Activated CD4-positive, alpha-beta T cell treated with anti-CD3 and anti-CD28 coated beads, Interleukin-2, amount 50 U/mL, for 24 hours (primary cell): Measurements from ENCODE around the gene PTPN5.

ENCODE experiments used
- DNase-seq, 2 donors: peaks; one replicate each; pipeline ENCODE4 v3.0.0-alpha.2; 2020; ENCODE audit warnings: low read depth in 1 of 2, low spot score in 1 of 2

The PTPN5 gene

DNA sequence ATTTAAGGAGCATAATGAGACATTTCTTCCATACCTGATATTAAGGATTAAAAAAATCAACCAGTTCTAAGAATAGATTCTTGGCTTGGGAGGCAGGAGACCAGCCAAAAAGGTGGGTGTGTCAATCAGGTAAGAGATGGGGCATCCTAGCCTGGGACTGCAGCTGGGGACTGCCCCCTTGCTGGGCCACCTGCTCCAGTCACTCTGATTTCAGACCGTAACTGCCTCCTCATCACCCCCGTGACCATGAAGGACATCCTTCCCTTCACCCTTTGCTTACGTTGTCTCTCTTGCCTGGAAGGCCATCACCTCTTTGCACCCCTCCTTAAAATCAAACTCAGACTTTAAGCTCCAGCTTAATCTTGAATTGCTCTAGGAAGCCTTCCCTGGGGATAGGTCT, 17.9 kb downstream of the PTPN5 start:
- no peak for DNase-seq

DNA sequence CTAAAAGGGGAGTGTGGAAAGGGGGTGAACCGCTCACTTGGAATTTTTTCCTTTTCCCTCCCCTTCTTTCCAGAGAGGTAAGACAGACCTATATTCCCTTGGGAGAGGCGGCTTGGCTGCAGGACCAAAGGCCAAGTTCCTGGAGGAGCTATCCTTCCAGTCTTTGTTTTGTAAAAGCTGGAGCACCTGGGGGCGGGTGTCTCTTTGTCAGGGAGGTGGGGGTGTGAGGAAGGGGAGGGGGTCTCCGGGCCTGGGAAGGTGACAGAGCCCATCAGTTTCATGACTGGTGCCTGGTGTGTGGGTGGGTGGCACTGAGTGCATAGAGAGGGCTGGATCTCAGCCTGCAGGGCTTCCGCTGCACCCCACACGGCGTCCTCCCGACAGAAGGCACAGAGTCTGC, 18.5 kb downstream of the PTPN5 start:
- no peak for DNase-seq

DNA sequence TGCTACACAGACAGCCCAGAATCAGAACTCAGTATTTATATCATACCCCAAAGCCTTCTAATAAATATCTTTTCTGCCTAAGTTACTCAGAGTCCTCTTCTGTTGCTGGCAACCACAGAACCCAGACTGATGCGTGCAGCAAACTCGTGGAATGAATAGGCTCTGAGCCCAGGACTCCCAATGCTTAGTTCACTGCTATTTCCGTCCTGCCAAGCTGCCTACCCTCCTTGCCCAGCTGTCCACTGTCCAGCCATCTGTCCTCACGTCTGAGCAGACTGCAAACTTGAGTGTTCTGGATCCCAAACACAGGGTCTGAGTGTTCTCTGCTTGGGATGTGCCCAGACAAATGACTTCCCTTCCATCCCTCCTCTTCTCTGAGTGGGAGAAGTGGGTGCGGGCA, 19.4 kb downstream of the PTPN5 start:
- DNase-seq = no peak

DNA sequence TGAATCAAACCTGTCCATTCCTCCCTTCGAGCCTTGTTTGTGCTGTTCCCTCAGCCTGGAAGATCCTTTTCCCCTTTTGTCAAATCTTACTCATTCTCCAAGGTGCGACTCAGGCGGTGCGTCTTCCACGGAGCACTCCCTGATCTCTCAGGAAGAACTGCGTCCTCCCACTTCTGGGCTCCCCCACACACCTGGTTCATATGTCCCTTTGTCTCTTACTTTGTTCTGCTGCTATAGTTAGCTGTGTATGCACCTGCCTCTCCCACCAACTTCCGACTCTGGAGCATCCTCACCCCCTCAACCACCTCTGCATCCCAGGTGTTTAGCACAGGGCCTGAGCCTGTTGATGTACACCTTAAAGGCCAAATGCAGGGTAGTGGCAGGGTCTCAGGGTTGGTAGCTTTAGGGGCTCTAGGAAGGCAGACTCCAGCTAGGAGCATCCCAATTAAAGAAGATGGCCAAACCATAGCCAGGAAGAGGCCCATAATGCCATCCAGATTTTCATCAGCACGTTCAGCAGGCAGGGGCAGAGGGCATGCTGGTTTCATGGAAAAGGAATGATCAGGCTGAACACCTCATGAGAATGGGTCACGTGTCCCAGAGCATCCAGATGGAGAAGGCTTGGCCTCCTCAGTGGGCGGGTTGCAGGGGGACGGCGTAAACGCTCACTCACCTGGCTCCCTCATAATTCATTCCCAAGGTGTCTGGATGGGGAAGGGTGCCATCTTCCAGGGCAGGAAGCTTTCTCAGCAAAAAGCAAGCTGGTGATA, 20.1 kb downstream of the PTPN5 start:
- DNase-seq = no peak

DNA sequence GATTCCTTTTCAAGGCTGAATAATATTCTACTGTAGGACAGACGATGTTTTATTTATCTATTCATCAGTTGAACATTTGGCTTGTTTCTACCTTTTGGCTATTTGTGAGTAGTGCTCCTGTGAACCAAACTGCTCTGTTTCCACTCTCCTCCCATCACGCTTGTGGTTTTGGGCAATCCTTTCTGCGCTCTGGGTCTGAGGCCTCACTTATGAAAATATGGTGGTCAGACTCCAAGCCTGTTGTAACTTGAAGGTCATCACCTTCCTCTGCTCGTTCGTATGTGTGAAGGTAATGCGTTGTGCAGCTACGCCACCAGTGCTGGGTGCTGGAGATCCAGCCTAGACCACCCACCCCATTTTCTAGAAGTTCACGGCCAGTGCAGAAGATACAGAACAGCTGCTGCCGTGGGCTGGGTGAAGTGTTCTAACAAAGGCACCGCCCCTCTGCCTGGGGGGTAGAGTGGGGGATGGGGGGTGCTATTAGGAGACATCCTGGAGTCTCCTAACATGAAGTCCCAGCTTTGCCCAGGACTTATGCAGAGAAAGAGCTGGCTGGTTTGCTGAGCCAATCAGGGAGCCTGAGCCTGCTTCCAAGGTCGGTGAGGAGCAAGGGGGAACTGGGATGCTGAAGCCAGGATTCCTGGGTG, 21.0 kb downstream of the PTPN5 start:
- DNase-seq = no peak

DNA sequence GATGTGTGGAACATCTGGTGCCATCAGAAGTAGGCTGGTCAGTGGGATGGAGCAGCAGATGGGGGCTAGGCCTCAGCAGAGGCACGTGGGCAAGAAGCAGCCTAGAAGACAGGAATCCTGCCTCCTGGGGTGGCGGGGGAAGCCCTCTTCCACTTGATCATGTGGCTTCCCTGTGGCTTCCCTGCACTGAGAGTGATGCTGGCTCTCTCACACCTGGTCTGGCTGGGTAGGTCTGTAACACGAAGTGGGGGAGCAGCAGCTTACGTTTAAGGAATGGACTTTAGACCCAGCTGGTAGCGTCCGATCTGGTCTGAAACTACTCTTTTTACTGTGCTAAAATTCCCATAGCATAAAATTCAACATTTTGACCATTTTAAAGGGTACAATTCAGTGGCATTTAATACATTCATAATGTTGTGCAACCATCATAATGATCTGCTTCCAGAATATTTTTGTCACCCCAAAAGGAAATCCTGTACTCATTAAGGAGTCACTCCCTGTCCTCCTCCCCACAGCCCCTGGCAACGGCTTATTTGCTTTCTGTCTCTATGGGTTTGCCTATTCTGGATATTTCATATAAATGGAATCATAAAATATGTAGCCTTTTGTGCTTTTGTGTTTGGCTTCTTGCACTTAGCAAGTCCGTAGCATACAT, 21.7 kb downstream of the PTPN5 start:
- DNase-seq = no peak

DNA sequence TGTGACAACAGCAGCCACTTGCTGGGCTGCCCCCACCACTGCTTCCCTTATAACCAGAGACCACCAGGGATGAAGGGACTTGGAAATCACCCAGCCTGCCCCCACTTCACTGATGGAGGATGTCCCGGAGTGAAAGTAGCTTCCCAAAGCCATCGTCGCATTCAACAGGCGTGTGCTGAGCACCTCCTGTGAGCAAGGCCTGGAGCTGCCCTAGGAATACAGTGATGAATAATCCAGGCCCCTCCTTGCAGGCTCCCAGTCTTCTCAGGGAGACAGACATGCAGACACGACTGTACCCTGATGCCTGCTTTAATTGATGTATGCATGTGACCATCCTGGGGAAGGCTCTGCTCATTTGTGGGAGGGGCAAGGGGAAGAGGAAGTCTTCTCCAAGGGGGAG, 22.6 kb downstream of the PTPN5 start:
- no peak for DNase-seq

DNA sequence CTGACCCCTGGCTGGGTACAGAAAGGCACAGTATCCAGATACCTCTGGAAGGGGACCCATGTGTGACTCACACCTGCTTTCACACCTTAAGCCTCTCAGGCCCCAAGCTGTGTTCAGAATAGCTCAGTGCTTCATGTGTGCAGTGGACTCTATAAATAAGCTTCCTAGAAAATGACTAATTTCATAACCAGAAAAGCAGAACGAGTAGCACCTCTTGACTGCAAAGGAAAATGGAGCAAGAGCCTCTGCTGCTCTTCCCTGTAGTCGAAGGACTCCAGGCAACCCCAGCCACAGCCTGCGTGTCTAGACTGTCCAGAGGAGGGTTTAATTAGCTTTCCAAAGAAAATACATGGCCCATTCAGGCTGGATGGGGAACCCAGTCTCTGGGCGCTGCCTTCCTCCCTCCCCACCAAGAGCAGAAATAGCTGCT, 23.1 kb downstream of the PTPN5 start:
- DNase-seq = no peak

DNA sequence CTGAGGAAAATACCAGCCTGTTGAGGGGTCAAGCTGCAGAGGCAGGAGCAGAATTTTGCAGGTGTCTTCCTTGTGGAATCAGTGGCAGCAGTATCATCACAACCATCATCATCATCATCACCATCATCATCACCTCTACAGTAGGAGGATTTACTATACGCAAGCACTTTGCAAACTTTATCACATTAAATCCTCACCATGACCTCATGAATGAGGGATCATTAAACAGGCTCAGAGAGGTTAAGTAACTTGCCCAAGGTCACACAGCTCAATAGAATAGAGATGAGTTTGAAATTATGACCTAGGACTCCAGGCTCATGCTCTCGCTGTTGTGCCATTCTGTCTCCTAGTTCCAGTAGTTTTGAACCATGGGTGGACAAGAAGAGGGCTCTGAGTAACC, 25.6 kb downstream of the PTPN5 start:
- DNase-seq = no peak

DNA sequence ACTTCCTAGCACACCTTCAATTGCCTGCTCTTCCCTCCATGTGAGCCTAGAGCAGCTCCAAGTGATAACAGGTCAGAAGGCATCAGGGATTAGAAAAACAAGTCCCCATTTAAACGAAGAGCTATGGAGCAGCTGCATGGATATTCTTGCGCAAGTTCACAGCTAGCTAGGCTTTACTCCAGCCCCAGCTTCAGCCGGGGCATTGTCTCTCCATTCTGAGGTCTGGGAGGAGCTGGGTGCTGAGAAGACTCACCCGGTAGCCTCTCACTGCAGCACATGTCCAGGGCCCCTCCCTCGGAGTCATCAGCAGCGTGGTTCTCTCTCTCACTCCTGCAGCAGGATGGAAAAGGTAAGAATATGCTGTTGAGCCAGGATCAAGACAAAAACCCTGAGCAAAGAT, 26.0 kb downstream of the PTPN5 start:
- no peak for DNase-seq

DNA sequence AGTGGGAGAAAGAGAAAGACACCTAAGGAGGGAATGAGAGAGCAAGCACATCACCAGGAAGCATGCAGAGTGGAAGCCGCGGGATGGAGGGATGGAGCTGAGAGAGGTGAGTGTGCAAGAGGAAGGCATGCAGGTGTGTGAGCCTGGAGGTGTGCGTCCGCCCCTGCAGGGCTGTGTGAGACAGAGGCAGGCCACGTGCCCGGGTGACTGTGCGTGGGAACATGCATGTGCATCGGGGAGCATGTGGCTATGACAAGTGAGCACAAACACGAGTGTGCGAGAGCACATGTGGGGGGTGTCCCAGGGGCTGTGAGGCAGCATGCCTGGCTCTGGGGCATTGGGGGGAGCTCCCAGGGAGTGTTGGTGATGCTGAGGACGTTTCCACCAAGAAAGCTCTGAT, 29.9 kb downstream of the PTPN5 start:
- DNase-seq = no peak

DNA sequence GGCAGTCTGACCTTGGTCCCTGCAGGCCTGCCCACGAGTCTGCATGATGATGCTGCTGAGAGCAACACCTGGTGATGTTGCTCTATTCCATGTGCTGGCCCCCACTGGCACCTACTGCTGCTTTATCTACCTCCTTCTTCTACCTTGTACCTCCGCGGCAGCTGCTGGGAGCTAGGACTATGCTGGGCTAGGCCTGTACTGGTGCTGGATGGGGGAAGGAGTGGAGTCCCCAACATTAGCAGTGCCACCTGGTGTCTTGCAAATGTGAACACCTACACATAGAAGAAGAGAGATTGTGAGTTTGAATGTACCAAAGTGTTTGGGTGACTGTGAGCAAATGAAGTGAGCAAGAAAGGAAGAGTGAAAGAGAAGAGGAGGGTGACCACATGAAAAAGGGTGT, 30.5 kb downstream of the PTPN5 start:
- DNase-seq = no peak

DNA sequence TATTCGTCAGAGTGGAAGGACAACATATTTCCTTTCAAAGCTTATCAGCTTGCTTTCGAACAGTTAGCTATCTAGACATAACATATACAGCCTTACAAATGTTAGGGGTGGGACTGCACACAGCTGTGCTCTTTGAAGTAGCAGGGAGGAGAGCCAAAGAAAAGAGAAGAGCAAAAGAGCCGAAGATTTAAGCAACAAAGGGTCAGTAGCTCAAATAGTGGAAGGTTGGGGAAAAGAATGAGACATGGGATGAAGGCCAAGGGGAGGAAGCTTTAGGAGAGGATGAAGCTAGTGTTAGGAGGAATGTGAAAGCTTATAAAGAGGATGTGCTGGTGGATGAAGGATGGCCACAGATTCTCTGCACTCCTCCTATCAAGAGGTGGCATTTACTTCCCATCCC, 33.8 kb downstream of the PTPN5 start:
- no peak for DNase-seq

DNA sequence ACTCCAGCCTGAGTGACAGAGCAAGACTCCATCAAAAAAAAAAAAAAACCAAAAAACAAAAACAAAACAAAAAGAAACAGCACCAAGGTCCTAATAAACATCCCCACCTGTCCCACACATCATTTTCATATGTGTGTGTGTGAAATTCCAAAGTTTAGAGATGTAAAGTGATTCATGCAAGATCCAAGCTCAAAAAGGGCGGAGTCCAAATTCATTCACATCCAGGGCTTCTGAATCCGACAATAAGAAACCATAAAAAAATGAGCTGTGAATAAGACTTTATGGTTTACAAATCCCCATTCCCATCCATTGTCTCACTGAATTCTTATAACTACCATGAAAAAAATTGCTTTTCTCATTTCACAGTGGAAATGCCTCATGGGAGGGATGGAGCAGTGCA, 34.7 kb downstream of the PTPN5 start:
- DNase-seq = no peak

DNA sequence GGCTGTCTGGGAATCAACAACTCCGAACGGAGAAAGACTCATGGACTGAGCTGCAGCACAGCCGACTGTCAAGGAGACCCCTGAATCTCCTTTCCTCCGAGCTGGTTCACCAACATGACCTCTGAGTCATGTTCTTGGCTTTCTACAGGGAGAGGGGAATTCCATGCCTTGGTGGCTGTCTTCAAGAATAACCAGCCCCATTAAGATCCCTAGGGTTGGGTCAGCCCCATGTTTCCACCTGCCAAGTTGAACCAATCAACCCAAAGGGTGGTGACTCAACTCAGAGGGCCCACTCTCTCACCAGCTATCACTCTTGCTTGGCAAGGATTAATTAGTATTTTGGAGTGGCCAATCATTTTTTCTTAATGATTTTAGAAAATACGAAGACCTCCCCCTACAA, 37.3 kb downstream of the PTPN5 start:
- DNase-seq = no peak

DNA sequence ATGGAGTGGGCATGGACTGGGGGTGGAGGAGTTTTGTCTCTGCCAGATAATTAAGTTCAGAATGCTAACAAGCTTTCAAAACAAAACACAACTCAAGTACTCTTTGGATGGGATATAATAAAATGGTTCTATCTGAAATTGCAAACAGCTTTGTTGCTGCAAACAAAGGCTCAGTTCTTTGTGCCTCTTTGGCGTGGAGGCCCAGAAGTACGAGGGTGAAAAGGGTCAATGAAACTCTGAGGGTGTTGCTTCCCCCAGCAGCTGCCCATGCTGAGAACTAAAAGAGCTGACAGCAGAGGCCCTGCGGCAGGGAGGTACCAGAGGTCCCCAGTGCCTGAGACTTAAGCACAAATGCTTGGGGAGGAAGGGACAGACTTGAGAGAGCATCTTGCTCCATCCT, 39.1 kb downstream of the PTPN5 start:
- DNase-seq = no peak

DNA sequence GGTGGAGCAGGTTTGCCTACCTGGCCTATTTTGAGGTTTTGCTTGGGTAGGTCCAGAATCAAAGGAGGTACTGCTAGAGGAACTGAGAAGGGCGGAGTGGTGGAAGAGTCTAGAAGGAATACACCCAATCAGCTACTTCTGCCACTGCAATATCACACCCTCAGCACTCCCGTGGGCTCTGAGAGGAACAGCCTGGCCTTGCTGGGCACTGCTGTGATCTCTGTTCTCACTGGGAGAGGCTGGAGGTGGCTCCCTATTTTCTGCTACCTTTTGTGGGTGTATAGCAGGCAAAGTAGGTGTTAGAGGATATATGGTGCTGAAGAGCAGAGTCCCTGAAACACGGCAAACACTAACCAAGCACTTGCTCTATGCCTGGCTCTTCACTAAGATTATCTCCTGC, 40.7 kb downstream of the PTPN5 start:
- DNase-seq = no peak

DNA sequence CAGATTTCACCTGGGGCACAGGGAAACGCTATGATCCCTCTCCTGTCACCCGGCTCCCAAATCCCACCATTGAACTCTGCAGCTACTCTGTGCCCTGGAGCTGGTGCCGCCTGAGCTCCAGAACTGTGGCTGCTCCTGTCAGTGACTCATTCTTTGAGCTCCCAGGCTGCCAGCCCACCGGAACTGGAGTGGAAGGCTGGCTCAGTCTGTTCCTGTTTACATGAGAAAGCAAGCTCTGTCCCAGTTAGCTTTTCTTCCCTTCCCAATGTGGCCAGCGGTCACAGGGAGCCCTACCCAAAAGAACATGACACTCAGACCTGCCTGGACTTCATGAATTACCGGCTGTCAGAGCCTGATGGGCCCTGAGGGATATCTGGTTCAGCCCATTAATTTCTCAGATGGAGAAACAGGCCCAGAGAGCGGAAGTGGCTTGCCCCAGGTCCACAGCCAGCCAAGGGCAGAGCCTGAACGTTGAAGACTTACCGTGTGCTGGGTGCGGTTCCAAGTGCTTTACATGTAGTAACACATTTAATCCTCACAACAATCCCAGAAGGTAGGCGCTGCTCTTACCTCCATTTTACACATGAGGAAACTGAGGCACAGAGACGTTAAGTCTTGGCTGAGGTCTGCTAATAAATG, 41.8 kb downstream of the PTPN5 start:
- no peak for DNase-seq

DNA sequence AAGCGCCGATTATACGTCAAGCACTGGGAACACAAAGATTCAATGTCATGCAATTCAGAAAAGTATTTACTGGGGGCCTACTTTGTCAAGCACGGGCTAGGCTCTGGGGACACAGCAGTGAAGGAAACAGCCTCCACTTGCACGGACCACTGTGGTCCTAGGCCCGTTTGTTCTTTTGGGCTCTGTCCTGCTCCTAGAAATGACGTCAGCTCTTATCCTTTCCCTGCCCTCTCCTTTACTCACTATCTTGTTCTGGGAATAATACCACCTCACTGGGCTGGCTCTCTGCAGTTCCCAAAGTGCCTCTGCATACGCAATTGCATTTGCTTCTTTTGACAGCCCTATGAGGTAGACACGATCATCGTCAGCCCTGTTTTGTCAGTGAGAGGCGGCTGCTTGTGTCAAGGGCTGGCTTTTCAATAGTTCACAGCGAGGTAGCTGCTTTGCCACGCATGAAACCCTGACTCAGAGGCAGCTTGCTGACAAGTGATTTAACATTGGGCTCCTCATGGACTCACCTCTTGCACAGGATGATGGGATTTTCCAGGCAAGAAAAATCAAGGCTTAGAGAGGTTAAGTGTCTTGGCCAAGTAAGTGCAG, 42.7 kb downstream of the PTPN5 start:
- DNase-seq = no peak

DNA sequence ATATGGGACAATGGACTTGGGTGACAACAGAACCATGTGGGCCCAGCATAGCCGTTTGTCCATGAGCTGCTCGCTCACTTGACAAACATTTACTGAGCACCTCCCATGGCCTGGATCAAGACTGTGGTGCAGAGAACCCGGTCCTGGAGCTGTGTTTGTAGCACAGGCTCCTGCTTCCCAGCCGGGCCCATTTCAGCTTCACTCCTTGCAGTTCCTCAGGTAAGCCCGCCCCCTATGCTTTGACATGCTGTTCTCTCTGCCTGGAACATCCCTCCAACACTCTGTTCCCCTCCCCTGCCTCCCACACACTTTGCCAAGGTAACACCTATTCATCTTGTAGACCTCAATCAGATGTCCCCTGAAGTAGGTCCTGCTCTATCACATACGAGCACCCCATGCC, 46.3 kb downstream of the PTPN5 start:
- DNase-seq = no peak

DNA sequence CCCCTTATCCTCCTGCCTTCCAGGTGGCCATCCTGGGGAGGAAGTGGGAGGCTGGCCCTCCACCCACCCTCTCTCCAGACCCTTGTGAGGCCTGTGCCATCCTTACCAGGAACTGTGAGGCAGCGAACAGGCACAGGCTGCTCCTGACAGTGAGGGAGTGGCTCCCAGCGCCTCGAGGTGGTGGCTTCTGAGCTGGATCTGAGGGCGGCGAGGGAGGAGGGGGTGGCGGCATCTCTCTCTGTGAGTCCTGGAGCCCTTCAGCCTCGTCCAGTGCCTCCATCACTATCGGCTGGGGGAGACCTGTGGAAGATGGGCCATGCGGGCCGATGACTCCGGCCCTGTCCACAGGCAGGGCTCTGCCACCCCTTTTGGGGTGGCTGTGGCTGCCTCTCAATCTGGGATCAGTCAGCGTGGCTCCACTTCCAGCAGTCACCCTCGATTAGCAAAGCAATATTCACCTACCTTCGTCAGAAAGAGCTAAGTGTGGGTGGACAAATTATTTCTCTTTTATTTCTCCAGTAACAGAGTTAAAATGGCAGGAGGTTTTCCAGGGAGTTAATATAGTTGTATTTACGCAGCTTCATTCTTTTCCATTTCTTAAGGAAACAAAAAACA, 47.6 kb downstream of the PTPN5 start:
- DNase-seq = no peak
